HUES48 (cell line): ENCODE data around the gene PRKCE.

Experiments used
- H3K27ac ChIP-seq: one replicate; pipeline ENCODE4 v1.7.0; 2013; ENCODE audit warnings: low read depth, low read length, inconsistent platforms
- H3K27me3 ChIP-seq: 2 replicates; pipeline ENCODE4 v1.6.1; 2013; ENCODE audit warnings: mild to moderate bottlenecking, low read length; ENCODE audit not compliant: control insufficient read depth, insufficient read depth
- H3K36me3 ChIP-seq: 2 replicates; pipeline ENCODE4 v1.6.1; 2013; ENCODE audit warnings: low read length; ENCODE audit not compliant: control insufficient read depth, insufficient read depth
- H3K4me1 ChIP-seq: 2 replicates; pipeline ENCODE4 v1.6.1; 2013; ENCODE audit warnings: mild to moderate bottlenecking, low read length; ENCODE audit not compliant: control insufficient read depth, insufficient read depth
- H3K4me3 ChIP-seq: 2 replicates; pipeline ENCODE4 v1.5.1; 2013; ENCODE audit warnings: mild to moderate bottlenecking, low read depth, low read length
- H3K9ac ChIP-seq: 2 replicates; pipeline ENCODE4 v1.6.1; 2013; ENCODE audit warnings: mild to moderate bottlenecking, low read depth, low read length, moderate library complexity
- H3K9me3 ChIP-seq: 2 replicates; pipeline ENCODE4 v1.6.1; 2013; ENCODE audit warnings: low read length; ENCODE audit not compliant: control insufficient read depth, insufficient read depth

PRKCE gene

DNA sequence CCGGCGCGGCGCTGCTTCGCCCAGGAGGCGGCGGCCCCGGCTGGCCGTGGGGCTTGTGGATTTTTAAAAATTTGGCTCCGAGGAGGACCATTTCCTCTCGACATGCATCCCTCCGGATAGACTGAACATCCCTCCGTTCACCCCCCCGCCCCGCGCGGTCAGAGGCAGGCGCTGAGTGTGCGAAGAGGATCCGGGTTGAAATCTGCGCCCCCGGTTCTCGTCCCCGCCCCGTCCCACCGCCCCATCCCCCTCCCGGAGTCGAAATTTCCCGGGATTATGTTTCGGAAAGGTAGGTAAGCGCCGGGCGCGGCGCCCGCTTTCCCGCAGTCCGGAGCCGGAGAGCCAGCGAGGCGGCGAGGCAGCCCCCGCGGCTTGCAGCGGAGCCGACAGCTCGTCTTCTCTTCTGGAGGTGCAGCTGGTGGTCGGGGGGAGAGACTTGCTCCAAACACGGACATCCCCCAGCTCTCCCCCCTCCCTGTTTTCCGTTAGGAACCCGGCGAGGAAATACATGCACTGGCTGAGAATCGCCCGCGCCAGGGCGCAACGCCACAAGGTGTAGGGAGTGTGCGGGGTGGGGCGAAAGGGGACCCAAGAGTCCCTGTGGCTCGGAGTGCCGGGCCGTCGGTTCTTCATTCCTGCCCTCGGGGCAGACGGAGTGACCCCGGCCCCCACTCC lies at the start of gene PRKCE:
Gene PRKCE (plus strand): TSS at position 261 of the 675 bp plus-strand sequence.
- Histone ChIP-seq H3K27me3 (peaks cover 82% of the 10 kb centered on the region), H3K4me1 (peaks cover 6% of the 10 kb centered on the region; the same call in 1 of the 2 replicates), H3K4me3 (peak within 1 kb of the TSS; percentile 91), H3K9ac (no peak within 1 kb of the TSS), H3K9me3 (no peaks in the 10 kb centered on the region), H3K36me3 (no peaks in the 10 kb centered on the region), H3K27ac (no peak within 1 kb of the TSS)

- no peaks in the 10 kb centered on the region for H3K9me3 ChIP-seq
- H3K4me3 ChIP-seq: no peak overlapping the region
- no peak overlapping the region for H3K27ac ChIP-seq
- no peaks in the 10 kb centered on the region for H3K4me1 ChIP-seq
- no peaks in the 10 kb centered on the region for H3K27me3 ChIP-seq
- H3K9ac ChIP-seq: no peak overlapping the region
- H3K36me3 ChIP-seq: peaks cover 65% of the 10 kb centered on the region
Measured at GRCh38 chr2:45602624-45603023, 48.9 kb upstream of the PRKCE start.

- Histone ChIP-seq H3K36me3 (peaks cover 42% of the 10 kb centered on the region), H3K27ac (no peak overlapping the region)
Measured at GRCh38 chr2:45605116-45605515, 46.4 kb upstream of the PRKCE start.

GRCh38 chr2:45606796-45607195 lies 44.7 kb upstream of the PRKCE start:
- Histone ChIP-seq H3K4me1 (peaks cover 13% of the 10 kb centered on the region), H3K9ac (no peak overlapping the region), H3K27ac (no peak overlapping the region), H3K4me3 (no peak overlapping the region), H3K27me3 (no peaks in the 10 kb centered on the region), H3K9me3 (no peaks in the 10 kb centered on the region), H3K36me3 (peaks cover 25% of the 10 kb centered on the region)

More at GRCh38 chr2:45605116-45605515, 46.4 kb upstream of the PRKCE start:
- H3K4me1 ChIP-seq: peaks cover 8% of the 10 kb centered on the region
- no peaks in the 10 kb centered on the region for H3K27me3 ChIP-seq
- H3K4me3 ChIP-seq: no peak overlapping the region
- H3K9ac ChIP-seq: no peak overlapping the region
- no peaks in the 10 kb centered on the region for H3K9me3 ChIP-seq

- no peak overlapping the region for H3K9ac ChIP-seq
- H3K9me3 ChIP-seq: no peaks in the 10 kb centered on the region
- H3K4me3 ChIP-seq: no peak overlapping the region
- H3K27me3 ChIP-seq: no peaks in the 10 kb centered on the region
- H3K36me3 ChIP-seq: peaks cover 20% of the 10 kb centered on the region
- H3K4me1 ChIP-seq: peaks cover 13% of the 10 kb centered on the region
- no peak overlapping the region for H3K27ac ChIP-seq
Measured at GRCh38 chr2:45607701-45608100, 43.8 kb upstream of the PRKCE start.

DNA sequence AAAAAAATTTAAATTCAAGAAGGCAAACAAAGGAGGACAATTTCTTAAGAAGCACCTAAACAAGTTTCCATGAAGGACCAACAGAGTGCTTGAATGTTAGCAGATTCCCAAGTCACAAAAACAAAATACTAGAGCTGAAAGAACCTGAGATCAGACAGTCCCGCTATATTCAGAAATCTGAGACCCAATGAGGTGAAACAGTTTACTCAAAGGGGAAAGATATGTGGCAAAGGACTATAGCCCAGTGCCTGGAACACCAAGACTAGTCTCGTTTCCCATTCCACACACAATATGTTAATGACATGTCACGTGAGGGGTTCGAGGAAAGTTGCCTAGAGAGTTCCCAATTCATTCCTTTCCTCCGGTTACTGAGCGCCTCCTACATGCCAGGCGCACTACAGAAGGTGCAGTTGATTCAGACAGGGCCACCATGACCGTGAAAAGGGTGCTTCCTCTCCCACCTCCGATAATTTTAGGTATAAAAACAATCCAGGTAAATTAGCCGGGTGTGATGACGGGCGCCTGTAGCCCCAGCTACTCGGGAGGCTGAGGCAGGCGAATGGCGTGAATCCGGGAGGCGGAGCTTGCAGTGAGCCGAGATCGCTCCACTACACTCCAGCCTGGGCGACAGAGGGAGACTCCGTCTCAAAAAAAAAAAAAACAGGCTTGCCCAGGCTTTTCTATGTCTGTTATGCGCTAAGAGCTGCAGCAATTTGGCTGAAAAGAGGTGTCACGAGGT lies 41.0 kb upstream of the PRKCE start:
- H3K9me3 ChIP-seq: no peaks in the 10 kb centered on the region
- peaks cover 13% of the 10 kb centered on the region for H3K4me1 ChIP-seq
- peak overlapping the region; percentile 94 for H3K27ac ChIP-seq
- H3K4me3 ChIP-seq: peak overlapping the region; percentile 87
- peak overlapping the region; percentile 80 for H3K9ac ChIP-seq
- no peaks in the 10 kb centered on the region for H3K27me3 ChIP-seq
- no peaks in the 10 kb centered on the region for H3K36me3 ChIP-seq

GRCh38 chr2:45611020-45611859 lies 40.2 kb upstream of the PRKCE start, which contains the start of gene SRBD1:
Gene SRBD1, minus strand, starts transcription at chr2:45611267. Its CDS starts 5,826 bp downstream, at chr2:45605441.
- Histone ChIP-seq H3K27ac (peak within 1 kb of the TSS; percentile 94), H3K4me3 (peak within 1 kb of the TSS; percentile 87), H3K4me1 (peaks cover 13% of the 10 kb centered on the region)

GRCh38 chr2:45612285-45612684 lies 39.2 kb upstream of the PRKCE start:
- H3K27ac ChIP-seq: no peak overlapping the region
- peaks cover 13% of the 10 kb centered on the region for H3K4me1 ChIP-seq
- no peaks in the 10 kb centered on the region for H3K36me3 ChIP-seq
- no peak overlapping the region for H3K4me3 ChIP-seq
- H3K9me3 ChIP-seq: no peaks in the 10 kb centered on the region
- H3K27me3 ChIP-seq: no peaks in the 10 kb centered on the region
- H3K9ac ChIP-seq: no peak overlapping the region

More at GRCh38 chr2:45611020-45611859, 40.2 kb upstream of the PRKCE start, which contains the start of gene SRBD1:
- peak within 1 kb of the TSS; percentile 80 for H3K9ac ChIP-seq
- H3K36me3 ChIP-seq: no peaks in the 10 kb centered on the region
- no peaks in the 10 kb centered on the region for H3K9me3 ChIP-seq
- H3K27me3 ChIP-seq: no peaks in the 10 kb centered on the region

- Histone ChIP-seq H3K27me3 (no peaks in the 10 kb centered on the region), H3K4me1 (peaks cover 13% of the 10 kb centered on the region), H3K27ac (no peak overlapping the region), H3K36me3 (no peaks in the 10 kb centered on the region), H3K9ac (no peak overlapping the region), H3K9me3 (no peaks in the 10 kb centered on the region), H3K4me3 (no peak overlapping the region)
Measured at GRCh38 chr2:45612731-45613130, 38.7 kb upstream of the PRKCE start.

GRCh38 chr2:45614330-45614729 lies 37.1 kb upstream of the PRKCE start:
- H3K4me1 ChIP-seq: peaks cover 9% of the 10 kb centered on the region
- H3K9ac ChIP-seq: no peak overlapping the region

More at GRCh38 chr2:45614330-45614729, 37.1 kb upstream of the PRKCE start:
- Histone ChIP-seq H3K27me3 (no peaks in the 10 kb centered on the region), H3K27ac (no peak overlapping the region), H3K9me3 (no peaks in the 10 kb centered on the region), H3K4me3 (no peak overlapping the region), H3K36me3 (no peaks in the 10 kb centered on the region)
